CD4-positive, alpha-beta T cell treated with Interleukin-15 for 1 hour (primary cell): ENCODE measurements around the gene NMT1.
"Not testable (repeated sequence)": the region's sequence is repeated elsewhere in the genome, so short reads cannot be mapped to it uniquely, and the experiment has no call there.

ENCODE experiments used
- DNase-seq: peaks from one replicate; pipeline ENCODE4 v3.0.0-alpha.2; 2020

NMT1 gene

GRCh38 chr17:45038728-45039634 lies 22.1 kb upstream of the NMT1 start:
- no peak for DNase-seq

GRCh38 chr17:45040459-45040858 lies 20.7 kb upstream of the NMT1 start:
- no peak for DNase-seq

GRCh38 chr17:45042346-45043120 lies 18.6 kb upstream of the NMT1 start:
- no peak for DNase-seq

- DNase-seq = no peak
These were observed 17.1 kb upstream of the NMT1 start for GRCh38 chr17:45043813-45044540.

GRCh38 chr17:45046537-45047125 lies 14.5 kb upstream of the NMT1 start:
- DNase-seq = no peak

- DNase-seq = no peak
These were observed 12.1 kb upstream of the NMT1 start for GRCh38 chr17:45048795-45049563.

- DNase-seq = no peak
These were observed 10.5 kb upstream of the NMT1 start for GRCh38 chr17:45050481-45051059.

GRCh38 chr17:45051060-45051719 lies 9.9 kb upstream of the NMT1 start, which contains the start of gene DCAKD:
Gene DCAKD, minus strand, starts transcription at chr17:45051632. Its CDS starts 16,747 bp downstream, at chr17:45034885.
- DNase-seq = peak; percentile 93

GRCh38 chr17:45051720-45052051 lies 9.4 kb upstream of the NMT1 start:
- DNase-seq = not testable (repeated sequence)

GRCh38 chr17:45052052-45052772 lies 8.9 kb upstream of the NMT1 start:
- peak; percentile 27 for DNase-seq

- DNase-seq = no peak
These were observed 728 bp upstream of the NMT1 start for GRCh38 chr17:45060382-45060796.

GRCh38 chr17:45061606-45062205 lies 589 bp downstream of the NMT1 start:
- no peak for DNase-seq

- no peak for DNase-seq
These were observed 2.1 kb downstream of the NMT1 start for GRCh38 chr17:45063198-45063597.

- DNase-seq = no peak
These were observed 6.5 kb downstream of the NMT1 start for GRCh38 chr17:45067637-45068036.

- no peak for DNase-seq
These were observed 8.9 kb downstream of the NMT1 start for GRCh38 chr17:45070001-45070400.

- no peak for DNase-seq
These were observed 9.7 kb downstream of the NMT1 start for GRCh38 chr17:45070809-45071208.

- DNase-seq = no peak
These were observed 12.4 kb downstream of the NMT1 start for GRCh38 chr17:45073414-45074070.

GRCh38 chr17:45077643-45078042 lies 16.5 kb downstream of the NMT1 start:
- no peak for DNase-seq

- no peak for DNase-seq
These were observed 20.1 kb downstream of the NMT1 start for GRCh38 chr17:45081047-45081703.
